DMS79 treated with DMSO at 0.1 percent for 48 hours (cell line): Measurements from ENCODE around the gene CD109.

Experiments
- DNase-seq: peaks from one replicate; lab custom pipeline; 2025; lab: John Stamatoyannopoulos, UW

Gene CD109

DNA sequence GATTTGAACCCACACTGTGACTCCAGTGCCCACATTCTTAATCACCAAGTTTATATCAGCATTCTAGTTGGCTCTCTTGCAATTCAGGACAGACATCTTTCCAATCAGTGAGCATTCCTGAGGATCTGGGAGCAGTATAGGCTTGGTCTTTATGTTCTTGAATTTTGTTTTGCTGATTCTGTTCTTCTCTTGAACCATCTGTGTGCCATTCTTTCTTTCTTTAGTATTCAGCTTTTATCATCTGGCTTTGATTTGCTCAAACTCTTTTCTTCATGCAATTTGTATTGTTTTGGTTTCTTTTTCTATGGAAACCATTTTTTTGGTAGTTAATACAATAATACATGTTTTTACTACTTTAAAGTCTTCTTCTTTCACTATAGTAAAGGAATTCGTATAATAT lies 162.4 kb downstream of the CD109 start:
- DNase-seq: no peak

DNA sequence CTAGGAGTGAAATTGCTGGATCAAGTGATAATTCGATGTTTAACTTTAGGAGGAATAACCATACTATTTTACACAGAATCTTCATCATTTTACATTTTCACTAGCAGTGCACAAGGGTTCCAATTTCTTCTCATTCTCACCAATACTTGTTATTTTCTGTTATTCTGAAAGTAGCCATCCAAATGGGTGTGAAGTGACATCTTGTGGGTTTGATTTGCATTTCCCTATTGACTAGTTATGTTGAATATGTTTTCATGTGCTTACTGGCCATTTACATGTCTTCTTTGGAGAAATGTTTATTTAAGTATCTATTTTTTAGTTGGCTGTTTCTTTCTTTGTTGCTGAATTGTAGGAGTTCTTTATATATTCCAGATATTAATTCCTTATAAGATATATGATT lies 164.3 kb downstream of the CD109 start:
- DNase-seq: no peak

DNA sequence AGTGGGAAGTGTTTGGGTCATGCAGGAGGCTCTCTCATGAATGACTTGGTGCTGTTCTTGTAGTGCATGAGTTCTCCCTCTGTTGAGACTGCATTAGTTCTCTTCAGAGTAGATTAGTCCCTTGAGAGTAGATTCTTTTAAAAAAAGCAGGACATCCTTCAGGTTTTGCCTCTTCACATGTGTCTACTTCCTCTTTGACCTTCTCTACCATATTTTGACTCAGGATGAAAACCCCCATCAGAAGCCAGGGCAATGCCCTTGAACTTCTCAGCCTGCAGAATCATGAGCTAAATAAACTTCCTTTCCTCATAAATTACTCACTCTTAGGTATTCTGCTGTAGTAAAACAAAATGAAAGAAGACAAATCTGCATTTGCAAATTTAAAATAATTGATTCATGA lies 170.3 kb downstream of the CD109 start:
- no peak for DNase-seq

DNA sequence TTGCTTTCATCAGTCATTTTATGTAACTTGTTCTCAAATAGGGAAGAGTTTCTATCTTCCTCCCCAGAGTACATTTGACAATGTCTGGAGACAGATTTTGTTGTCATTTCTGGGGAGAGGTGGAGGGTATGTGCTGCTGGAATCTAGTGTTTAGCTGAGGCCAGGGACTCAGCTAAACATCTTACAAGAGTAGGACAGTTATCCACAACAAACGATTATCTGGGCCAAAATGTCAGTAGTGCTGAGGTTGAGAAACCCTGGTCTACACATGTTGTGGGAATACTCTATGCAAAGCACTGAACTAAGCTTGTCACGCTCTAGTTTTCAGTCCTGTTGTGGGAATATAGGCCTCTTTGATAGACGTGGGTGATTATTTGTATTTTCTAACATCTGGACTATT lies 171.4 kb downstream of the CD109 start:
- no peak for DNase-seq

DNA sequence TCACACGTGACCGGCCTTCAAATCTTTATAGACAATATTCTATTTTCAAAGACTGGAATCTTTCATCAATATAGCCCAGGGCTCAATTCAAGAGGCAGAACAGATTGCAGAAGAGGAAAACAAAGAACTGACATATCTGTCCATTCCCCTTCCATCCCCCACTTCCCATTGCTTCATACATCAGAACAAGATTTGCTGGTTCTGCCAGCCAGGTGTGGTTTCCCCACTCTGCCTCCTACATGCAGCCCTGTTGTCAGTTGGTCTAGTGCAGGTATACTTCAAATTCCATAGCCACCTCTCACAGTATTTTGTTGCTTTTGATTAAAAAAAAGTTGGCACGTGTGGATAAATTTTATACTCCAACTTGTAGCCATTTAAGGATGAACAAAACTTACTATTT lies 174.9 kb downstream of the CD109 start:
- no peak for DNase-seq

DNA sequence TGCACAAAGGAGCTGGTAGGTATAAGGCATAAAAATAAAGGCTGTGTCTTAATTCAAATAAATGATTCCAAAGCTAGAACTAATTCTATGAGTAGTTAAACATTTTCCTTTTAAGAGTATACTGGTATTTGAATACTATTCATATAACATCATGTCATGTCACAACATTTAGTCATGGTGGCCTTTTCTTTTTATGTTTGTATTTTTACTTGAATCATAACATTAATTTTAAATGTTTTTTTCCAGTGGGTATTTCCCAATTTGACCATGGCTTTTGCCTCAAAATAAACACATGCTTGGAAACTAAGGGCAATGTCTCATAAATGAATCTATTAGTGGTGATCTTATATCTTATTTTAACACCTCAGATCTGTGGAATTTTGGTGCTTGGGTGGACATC lies 177.1 kb downstream of the CD109 start:
- no peak for DNase-seq
